Activated T-helper 2 cell treated with anti-CD3 and anti-CD28 coated beads, Interferon-gamma antibody, Interleukin-2, Interleukin-4, amounts not matched to agents 10 μg/mL and 5 μg/mL and 100 μg/mL, durations not matched to agents 14 hours and 24 hours and 36 hours (primary cell): ENCODE results near the gene SLC35A5. TPM values are rescaled to one million over a fixed set of nuclear protein-coding genes. Genes with fewer than 3 reads are reported as not detected.
"Not testable (repeated sequence)": the region's sequence is repeated elsewhere in the genome, so short reads cannot be mapped to it uniquely, and the experiment has no call there.

Source experiments
- DNase-seq: peaks from one replicate; pipeline ENCODE4 v3.0.0; 2021; ENCODE audit warnings: low spot score
- H3K27ac Mint-ChIP-seq: one replicate; pipeline ENCODE4 v1.8.0; 2021; ENCODE audit warnings: mixed read lengths
- H3K27me3 Mint-ChIP-seq: one replicate; pipeline ENCODE4 v1.8.0; 2021; ENCODE audit warnings: low read depth, mixed read lengths
- H3K36me3 Mint-ChIP-seq: one replicate; pipeline ENCODE4 v1.8.0; 2021; ENCODE audit warnings: low read depth, mixed read lengths
- H3K4me1 Mint-ChIP-seq: one replicate; pipeline ENCODE4 v1.8.0; 2021; ENCODE audit warnings: low read depth, mixed read lengths
- H3K4me3 Mint-ChIP-seq: one replicate; pipeline ENCODE4 v1.8.0; 2021; ENCODE audit warnings: low read depth, mild to moderate bottlenecking, moderate library complexity, mixed read lengths
- H3K9me3 Mint-ChIP-seq: one replicate; pipeline ENCODE4 v1.8.0; 2021; ENCODE audit warnings: mixed read lengths
- intact Hi-C: fragments of 100-400 bp; cut with micrococcal nuclease; formaldehyde crosslinking; loops from one replicate; pipeline ENCODE4 v1.15.1; 2023
- total RNA-seq: library from RNA; stranded (reverse); gene quantifications from 2 replicates; pipeline ENCODE4 v1.2.3, GENCODE V29; 2022

SLC35A5 gene, protein sequence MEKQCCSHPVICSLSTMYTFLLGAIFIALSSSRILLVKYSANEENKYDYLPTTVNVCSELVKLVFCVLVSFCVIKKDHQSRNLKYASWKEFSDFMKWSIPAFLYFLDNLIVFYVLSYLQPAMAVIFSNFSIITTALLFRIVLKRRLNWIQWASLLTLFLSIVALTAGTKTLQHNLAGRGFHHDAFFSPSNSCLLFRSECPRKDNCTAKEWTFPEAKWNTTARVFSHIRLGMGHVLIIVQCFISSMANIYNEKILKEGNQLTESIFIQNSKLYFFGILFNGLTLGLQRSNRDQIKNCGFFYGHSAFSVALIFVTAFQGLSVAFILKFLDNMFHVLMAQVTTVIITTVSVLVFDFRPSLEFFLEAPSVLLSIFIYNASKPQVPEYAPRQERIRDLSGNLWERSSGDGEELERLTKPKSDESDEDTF
- total RNA-seq: 12.6 and 17.8 TPM in 2 replicates

DNA sequence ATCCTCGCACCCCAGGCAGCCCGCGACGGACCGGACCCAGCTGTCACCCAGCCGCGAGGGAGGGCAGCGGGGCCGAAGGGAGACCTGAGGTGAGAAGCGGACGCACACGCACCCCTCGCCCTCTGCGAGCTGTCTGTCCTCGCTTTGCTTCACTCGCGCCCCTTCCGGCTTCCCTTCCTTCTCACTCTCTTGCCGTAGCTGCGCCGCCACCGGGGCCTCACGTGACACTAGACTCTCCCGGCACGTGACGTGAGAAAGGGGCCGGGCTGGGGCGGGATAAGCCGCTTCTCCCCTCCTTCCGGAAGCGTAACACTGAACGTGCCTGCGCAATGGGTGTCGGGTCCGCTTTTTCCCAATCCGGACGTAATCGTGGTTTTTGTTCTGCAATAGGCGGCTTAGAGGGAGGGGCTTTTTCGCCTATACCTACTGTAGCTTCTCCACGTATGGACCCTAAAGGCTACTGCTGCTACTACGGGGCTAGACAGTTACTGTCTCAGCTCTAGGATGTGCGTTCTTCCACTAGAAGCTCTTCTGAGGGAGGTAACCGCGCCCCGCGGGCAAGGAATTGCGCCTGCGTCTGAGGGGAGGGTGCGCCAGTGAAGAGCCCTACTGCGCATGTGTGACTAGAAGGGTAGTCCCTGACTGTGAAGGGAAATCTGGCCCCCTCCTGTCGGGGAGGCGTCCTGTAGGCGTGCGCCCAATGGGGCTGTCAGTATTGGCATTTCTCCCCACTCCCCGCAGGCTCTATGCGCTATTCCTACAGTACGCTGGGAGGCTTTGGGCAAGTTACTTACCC, at the start of gene SLC35A5, which contains the start of gene ATG3:
TSS of gene SLC35A5 (plus strand) at position 312 of the 796 bp plus-strand sequence. CDS start 1,359 bp downstream, outside the sequence.
TSS of gene ATG3 (minus strand) at position 229 of the 796 bp plus-strand sequence. CDS start 434 bp downstream, outside the sequence.
- DNase-seq: peak; percentile 98
- intact Hi-C loops: loop anchor here (1.0 to 5.0 kb wide), 9 partner anchors 29 to 1135 kb away; partner anchors contain the start of genes BTLA and USF3
- Mint-ChIP-seq H3K9me3 (no peaks in the 10 kb centered on the region), H3K4me1 (peaks cover 49% of the 10 kb centered on the region), H3K27me3 (no peaks in the 10 kb centered on the region), H3K27ac (peak within 1 kb of the TSS; percentile 99), H3K4me3 (peak within 1 kb of the TSS; percentile 92), H3K36me3 (peaks cover 47% of the 10 kb centered on the region)

DNA sequence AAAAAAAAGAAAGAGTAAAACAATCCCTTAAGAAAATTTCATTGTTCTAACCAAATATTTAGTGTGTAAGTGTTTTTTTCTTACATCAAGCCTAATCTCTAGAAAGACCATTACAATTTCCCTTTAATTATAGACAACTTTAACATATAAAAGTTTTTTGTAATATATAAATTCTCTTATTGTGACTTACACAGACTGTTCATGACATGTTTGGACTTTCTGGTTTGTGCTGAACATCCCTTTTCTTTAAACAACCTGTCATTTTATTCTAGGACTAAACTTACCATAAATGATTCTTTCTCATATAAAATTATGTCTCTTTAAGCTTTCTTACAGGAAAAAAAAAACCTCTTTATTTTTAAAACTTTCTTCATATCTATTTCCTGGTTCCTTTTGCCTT, 49.5 kb upstream of the SLC35A5 start:
- H3K27ac Mint-ChIP-seq: no peak overlapping the region
- intact Hi-C loops: no loop called here
- no peaks in the 10 kb centered on the region for H3K27me3 Mint-ChIP-seq
- DNase-seq: no peak
- H3K4me3 Mint-ChIP-seq: no peak overlapping the region
- H3K36me3 Mint-ChIP-seq: peaks cover 21% of the 10 kb centered on the region
- H3K9me3 Mint-ChIP-seq: peaks cover 41% of the 10 kb centered on the region
- H3K4me1 Mint-ChIP-seq: peaks cover 22% of the 10 kb centered on the region

DNA sequence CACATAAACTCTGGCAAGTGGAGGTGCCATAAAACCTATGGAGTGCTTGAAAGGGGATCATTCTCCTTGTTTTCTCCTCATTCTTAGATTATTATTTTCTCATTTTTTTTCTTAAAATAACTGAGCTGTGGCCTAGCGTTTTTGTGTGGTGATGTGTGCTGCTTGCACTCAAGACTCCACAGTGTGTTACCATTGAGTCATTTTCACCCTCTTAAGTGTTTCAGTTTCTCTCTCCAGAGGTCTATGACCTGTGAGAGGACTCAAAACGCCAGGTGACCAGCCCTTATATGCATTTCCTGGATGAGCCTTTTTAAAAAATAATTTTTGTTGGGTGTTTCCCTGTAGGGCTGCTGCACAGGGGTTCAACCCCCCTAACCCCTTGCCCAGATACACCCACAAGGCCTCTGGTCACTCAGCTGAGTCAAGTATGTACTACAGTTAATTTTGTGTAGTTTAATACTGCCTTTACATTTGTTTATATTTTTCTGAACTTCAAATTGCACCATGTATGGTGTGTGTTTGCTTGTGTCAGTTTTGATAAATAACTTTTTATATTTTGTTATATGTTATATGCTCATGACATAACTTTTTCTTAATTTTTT, 47.2 kb upstream of the SLC35A5 start:
- Mint-ChIP-seq H3K27me3 (no peaks in the 10 kb centered on the region), H3K27ac (peak overlapping the region; percentile 46), H3K9me3 (peaks cover 35% of the 10 kb centered on the region), H3K4me3 (no peak overlapping the region), H3K36me3 (peaks cover 28% of the 10 kb centered on the region), H3K4me1 (peaks cover 26% of the 10 kb centered on the region)
- no peak for DNase-seq
- intact Hi-C loops: loop anchor here (1.0 to 5.0 kb wide), 3 partner anchors 54 to 402 kb away; no protein-coding TSS in a partner anchor

DNA sequence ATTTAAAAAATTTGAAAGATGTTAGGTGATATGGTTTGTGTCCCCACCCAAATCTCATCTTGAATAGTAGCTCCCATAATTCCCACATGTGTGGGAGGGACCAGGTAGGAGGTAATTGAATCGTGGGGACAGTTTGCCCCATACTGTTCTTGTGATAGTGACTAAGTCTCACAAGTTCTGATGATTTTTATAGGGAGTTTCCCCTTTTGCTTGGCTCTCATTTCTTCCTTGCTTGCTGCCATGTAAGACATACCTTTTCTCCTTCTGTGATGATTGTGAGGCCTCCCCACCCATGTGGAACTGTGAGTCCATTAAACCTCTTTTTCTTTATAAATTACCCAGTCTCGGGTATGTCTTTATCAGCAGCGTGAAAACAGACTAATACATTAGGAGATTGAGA, 42.9 kb upstream of the SLC35A5 start:
- not testable (repeated sequence) for H3K27me3 Mint-ChIP-seq, H3K4me3 Mint-ChIP-seq, H3K27ac Mint-ChIP-seq, DNase-seq
- Mint-ChIP-seq H3K4me1 (peaks cover 26% of the 10 kb centered on the region), H3K9me3 (peaks cover 11% of the 10 kb centered on the region), H3K36me3 (peaks cover 18% of the 10 kb centered on the region)
- intact Hi-C loops: loop anchor here (1.0 to 5.0 kb wide), 7 partner anchors 28 to 407 kb away; no protein-coding TSS in a partner anchor

DNA sequence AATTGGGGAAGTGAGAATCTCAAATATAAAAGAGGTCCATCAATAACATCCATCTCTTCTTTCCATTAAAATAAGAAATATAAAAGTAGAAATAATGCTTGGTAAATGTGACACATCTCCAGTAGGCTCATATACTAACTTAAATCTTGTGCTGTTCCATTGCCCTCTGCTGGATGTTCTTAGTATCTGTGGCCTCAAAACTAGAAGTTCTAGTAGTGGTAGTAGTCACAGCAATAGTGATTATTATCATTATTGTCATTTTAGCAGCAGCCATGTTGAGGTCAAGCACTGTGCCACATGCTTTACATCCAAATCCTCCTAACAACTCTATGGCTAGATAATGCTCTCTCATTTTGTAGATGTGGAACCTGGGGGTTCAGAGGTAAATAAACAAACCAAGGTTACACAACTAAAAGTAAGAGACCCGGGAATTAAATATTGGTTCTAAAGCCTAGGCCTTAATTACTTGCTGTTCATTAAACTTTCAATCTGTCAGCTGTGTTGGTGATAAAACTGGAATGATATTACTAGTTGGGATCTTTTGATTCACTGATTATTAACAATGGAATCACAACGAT, 42.3 kb upstream of the SLC35A5 start:
- Mint-ChIP-seq H3K27ac (no peak overlapping the region), H3K36me3 (peaks cover 15% of the 10 kb centered on the region), H3K9me3 (peaks cover 11% of the 10 kb centered on the region), H3K4me1 (peaks cover 27% of the 10 kb centered on the region), H3K27me3 (no peaks in the 10 kb centered on the region), H3K4me3 (no peak overlapping the region)
- intact Hi-C loops: loop anchor here (1.0 to 5.0 kb wide), 7 partner anchors 29 to 407 kb away; no protein-coding TSS in a partner anchor
- no peak for DNase-seq

DNA sequence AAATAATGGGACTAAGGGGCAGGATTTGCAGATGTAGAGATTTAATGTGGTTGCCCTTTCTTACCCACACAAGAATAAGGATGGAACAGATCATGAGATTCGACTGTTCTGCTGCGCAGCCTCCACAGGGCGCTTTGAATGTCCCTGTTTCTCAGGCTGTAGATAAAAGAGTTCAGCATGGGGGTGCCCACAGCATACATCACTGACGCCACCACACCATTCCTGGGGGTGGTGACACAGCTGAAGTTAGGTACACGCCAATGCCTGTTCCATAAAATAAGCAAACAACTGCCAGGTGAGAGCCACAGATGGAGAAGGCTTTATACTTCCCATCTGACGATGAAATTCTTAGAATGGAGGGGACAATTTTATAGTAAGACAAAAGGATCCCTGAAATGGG, 37.7 kb upstream of the SLC35A5 start:
- H3K4me3 Mint-ChIP-seq, DNase-seq, H3K36me3 Mint-ChIP-seq, H3K9me3 Mint-ChIP-seq, H3K27ac Mint-ChIP-seq, H3K27me3 Mint-ChIP-seq, intact Hi-C loops: not testable (repeated sequence)
- H3K4me1 Mint-ChIP-seq: peaks cover 14% of the 10 kb centered on the region

DNA sequence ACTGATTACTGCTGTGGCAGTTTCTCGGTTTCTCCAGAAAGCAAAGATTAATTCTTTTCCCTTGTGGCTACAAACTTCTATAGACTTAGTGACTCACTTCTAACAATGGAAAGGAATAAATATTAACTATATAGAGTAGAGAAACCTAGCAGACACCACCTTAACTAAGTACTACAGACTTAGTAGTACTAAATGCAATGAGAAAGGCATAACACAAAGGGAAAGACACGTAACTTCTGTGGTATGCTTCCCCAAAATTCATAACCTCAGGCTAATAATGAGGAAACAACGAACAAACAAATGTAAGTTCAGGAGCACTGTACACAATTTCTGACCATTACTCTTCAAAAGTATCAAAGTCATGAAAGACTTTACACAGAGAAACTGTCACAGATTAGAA, 31.3 kb upstream of the SLC35A5 start:
- Mint-ChIP-seq H3K4me1 (peaks cover 2% of the 10 kb centered on the region), H3K27me3 (no peaks in the 10 kb centered on the region), H3K4me3 (no peak overlapping the region), H3K27ac (no peak overlapping the region), H3K36me3 (peaks cover 40% of the 10 kb centered on the region), H3K9me3 (no peaks in the 10 kb centered on the region)
- intact Hi-C loops: loop anchor here (2.0 kb wide), 2 partner anchors 204 to 394 kb away; no protein-coding TSS in a partner anchor
- no peak for DNase-seq

DNA sequence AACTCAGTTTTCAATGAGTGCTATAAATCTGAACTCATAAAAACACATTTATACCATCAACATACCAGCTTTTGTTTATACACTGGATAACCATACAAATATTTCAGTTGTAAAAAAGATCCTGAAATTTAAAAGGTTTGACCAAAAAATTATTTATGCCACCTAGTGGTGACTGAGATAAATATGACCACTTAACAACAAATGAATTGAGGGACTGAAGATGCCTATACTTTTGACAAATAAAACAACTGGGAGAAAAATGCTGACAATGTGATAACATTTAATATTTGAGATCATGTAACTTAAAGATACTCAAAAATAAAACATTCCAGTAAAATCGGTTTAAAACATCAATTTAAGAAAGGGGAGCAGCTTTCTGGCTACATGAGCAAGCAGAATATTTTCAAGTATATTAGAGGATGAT, 30.5 kb upstream of the SLC35A5 start:
- H3K36me3 Mint-ChIP-seq: peaks cover 46% of the 10 kb centered on the region
- H3K9me3 Mint-ChIP-seq: no peaks in the 10 kb centered on the region
- H3K4me1 Mint-ChIP-seq: peaks cover 4% of the 10 kb centered on the region
- H3K4me3 Mint-ChIP-seq: no peak overlapping the region
- no peak overlapping the region for H3K27ac Mint-ChIP-seq
- intact Hi-C loops: loop anchor here (2.0 kb wide), 2 partner anchors 205 to 395 kb away; no protein-coding TSS in a partner anchor
- DNase-seq: no peak
- no peaks in the 10 kb centered on the region for H3K27me3 Mint-ChIP-seq

DNA sequence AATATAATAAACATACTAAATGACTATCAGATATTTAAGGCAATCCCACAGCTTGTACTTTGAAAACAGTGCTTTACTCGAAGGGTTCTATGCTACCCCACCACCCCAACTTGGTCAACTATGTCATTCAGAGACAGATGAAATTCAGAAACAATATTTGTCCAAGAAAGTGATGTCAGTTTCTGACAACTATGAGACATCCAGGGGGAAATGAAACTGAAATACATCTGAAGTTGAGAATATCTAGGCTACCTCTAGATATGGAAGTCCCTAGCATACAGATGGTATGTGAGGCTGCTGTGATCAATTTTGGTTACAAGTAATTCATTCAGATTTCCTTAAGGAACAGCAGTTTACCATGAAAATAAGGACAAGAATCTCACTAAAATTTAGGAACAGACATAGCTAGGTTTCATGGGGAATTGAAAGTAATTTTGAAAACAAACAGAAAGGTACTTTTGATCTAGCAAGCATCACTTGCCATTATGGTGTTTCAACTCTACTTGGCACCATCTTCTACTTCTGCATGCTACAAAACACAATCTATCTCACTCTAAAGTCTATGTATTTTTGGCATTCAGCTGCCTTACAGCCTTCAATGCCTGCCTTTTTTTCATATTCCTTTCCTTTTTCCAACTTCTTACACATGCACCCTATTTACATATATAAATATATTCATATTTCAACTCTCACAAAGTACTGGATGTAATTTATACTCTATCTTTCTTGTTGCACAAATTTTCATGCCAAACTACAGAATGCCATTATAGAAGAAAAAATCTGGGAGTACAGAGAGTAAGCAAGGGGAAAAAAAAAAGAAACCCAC, 21.8 kb upstream of the SLC35A5 start:
- Mint-ChIP-seq H3K27ac (peak overlapping the region; percentile 10), H3K9me3 (no peaks in the 10 kb centered on the region), H3K4me3 (no peak overlapping the region), H3K4me1 (peaks cover 16% of the 10 kb centered on the region), H3K27me3 (no peaks in the 10 kb centered on the region), H3K36me3 (peaks cover 83% of the 10 kb centered on the region)
- intact Hi-C loops: no loop called here
- no peak for DNase-seq

DNA sequence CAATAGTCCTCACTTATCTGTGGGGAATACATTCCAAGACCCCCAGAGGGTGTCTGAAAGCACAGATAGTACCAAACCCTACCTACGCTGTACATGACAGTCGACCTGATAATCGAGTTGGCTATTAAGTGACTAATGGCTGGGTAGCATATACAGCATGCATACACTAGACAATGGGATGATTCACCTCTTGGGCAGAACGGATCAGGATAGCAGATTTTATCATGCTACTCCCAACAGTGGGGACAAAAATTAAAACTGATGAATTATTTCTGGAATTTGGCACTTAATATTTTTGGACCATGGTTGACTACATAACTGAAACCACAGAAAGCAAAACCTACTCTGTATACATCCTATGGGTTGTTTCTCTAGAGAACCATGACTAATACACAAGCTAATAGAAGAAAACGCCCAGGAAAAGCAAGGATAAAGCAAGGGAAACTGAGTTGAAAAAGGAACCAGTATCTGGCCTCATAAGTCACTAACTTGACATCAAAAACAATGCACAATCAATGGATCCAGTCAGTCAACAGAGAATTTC, 15.6 kb upstream of the SLC35A5 start:
- intact Hi-C loops: no loop called here

DNA sequence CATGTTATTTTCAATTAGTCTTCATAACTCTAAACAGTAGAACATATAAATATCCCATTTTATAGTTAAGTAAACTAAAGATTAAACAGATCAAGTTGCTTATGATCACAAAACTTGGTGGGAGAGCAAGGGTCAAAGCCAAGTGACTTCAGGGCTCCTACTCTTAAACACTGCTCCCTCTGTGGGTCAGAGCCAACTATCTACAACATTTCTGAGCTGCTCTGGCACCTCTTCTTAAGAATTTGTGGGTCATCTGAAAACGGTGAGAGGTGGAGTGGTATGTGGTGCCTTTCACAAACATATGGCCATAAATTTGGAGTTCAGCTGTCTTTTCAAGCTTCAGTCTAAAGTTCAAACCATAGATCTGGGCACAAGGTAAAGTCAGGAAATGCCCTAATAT, 11.0 kb upstream of the SLC35A5 start:
- intact Hi-C loops: no loop called here
- H3K4me3 Mint-ChIP-seq: no peak overlapping the region
- H3K36me3 Mint-ChIP-seq: peaks cover 59% of the 10 kb centered on the region
- H3K4me1 Mint-ChIP-seq: peaks cover 24% of the 10 kb centered on the region
- no peak for DNase-seq
- H3K9me3 Mint-ChIP-seq: peaks cover 12% of the 10 kb centered on the region
- H3K27me3 Mint-ChIP-seq: no peaks in the 10 kb centered on the region
- H3K27ac Mint-ChIP-seq: no peak overlapping the region

More for the DNA sequence above, 15.6 kb upstream of the SLC35A5 start:
- Mint-ChIP-seq H3K36me3 (peaks cover 58% of the 10 kb centered on the region), H3K9me3 (no peaks in the 10 kb centered on the region), H3K4me3 (no peak overlapping the region), H3K27me3 (no peaks in the 10 kb centered on the region), H3K4me1 (peaks cover 10% of the 10 kb centered on the region), H3K27ac (no peak overlapping the region)
- no peak for DNase-seq
